Measurements from ENCODE around the gene RAB1A. TPM values are rescaled to one million over a fixed set of nuclear protein-coding genes. Genes with fewer than 3 reads are reported as not detected.

RAB1A gene
- total RNA-seq, 4 donors from 2014 or later, result 67.7 to 89.4 (median 79.5) TPM

GRCh38 chr2:65070172-65070830 lies 59.6 kb downstream of the RAB1A start:
- H3K4me3 ChIP-seq, result no peak overlapping the region
- peak overlapping the region in 3 of 4 donors; percentile 51 to 77 (median 67) for H3K27ac ChIP-seq
- no peaks in the 10 kb centered on the region for H3K9me3 ChIP-seq
- TF ChIP-seq CTCF (IDR thresholded peaks at IDR 0.05) (peak in 3 of 4 experiments; percentile 9 to 55 (median 29)), POLR2AphosphoS5 (IDR thresholded peaks at IDR 0.05) (no peak)
- peak; percentile 52 for ATAC-seq
- H3K4me1 ChIP-seq, result peaks cover 0 to 86% (median 40%) of the 10 kb centered on the region in 3 donors
- 24% methylated on average over 4 of the region's 8 CpGs; no CpG with 5 or more reads in 1 of the 2 donors for WGBS, 2 donors (ENCODE audit: low coverage in 1 of 2)
- peaks cover 0 to 57% of the 10 kb centered on the region in 2 donors for H3K36me3 ChIP-seq
- H3K27me3 ChIP-seq, result no peaks in the 10 kb centered on the region

GRCh38 chr2:65069439-65069824 lies 60.5 kb downstream of the RAB1A start:
- H3K4me3 ChIP-seq, result no peak overlapping the region
- peaks cover 0 to 49% of the 10 kb centered on the region in 2 donors for H3K36me3 ChIP-seq
- H3K4me1 ChIP-seq, result peaks cover 2 to 86% (median 41%) of the 10 kb centered on the region in 3 donors
- TF ChIP-seq EP300 (IDR thresholded peaks at IDR 0.05) (no peak), CTCF (IDR thresholded peaks at IDR 0.05) (no peak), POLR2A (IDR thresholded peaks at IDR 0.05) (no peak), POLR2AphosphoS5 (IDR thresholded peaks at IDR 0.05) (no peak)
- peak overlapping the region in 3 of 4 donors; percentile 51 to 77 (median 67) for H3K27ac ChIP-seq
- H3K9me3 ChIP-seq, result no peaks in the 10 kb centered on the region
- ATAC-seq, result no peak
- 83 to 89% methylated on average over 1 to 3 of the region's 6 CpGs for WGBS, 2 donors (ENCODE audit: low coverage in 1 of 2)
- H3K27me3 ChIP-seq, result no peaks in the 10 kb centered on the region

GRCh38 chr2:65067806-65068553 lies 61.9 kb downstream of the RAB1A start:
- no peak for TF ChIP-seq POLR2AphosphoS5 (IDR thresholded peaks at IDR 0.05)
- ATAC-seq, result no peak
- no peaks in the 10 kb centered on the region for H3K27me3 ChIP-seq
- H3K36me3 ChIP-seq, result peaks cover 0 to 34% of the 10 kb centered on the region in 2 donors
- peak overlapping the region in 3 of 4 donors; percentile 14 to 67 (median 51) for H3K27ac ChIP-seq
- H3K4me3 ChIP-seq, result no peak overlapping the region
- WGBS, 2 donors (ENCODE audit: low coverage in 1 of 2), result 61 to 68% methylated on average over 3 to 5 of the region's 14 CpGs
- H3K9me3 ChIP-seq, result no peaks in the 10 kb centered on the region
- H3K4me1 ChIP-seq, result peaks cover 2 to 89% (median 47%) of the 10 kb centered on the region in 3 donors

- Histone ChIP-seq H3K4me1 (peaks cover 2 to 97% (median 39%) of the 10 kb centered on the region in 3 donors), H3K9me3 (no peaks in the 10 kb centered on the region), H3K4me3 (no peak overlapping the region), H3K36me3 (peaks cover 0 to 9% of the 10 kb centered on the region in 2 donors), H3K27ac (peak overlapping the region in 3 of 4 donors; percentile 38 to 62 (median 55)), H3K27me3 (no peaks in the 10 kb centered on the region)
- ATAC-seq, result peak; percentile 85
- TF ChIP-seq POLR2A (IDR thresholded peaks at IDR 0.05), result no peak
- TF ChIP-seq EP300 (IDR thresholded peaks at IDR 0.05), result no peak
- peak; percentile 58 for TF ChIP-seq POLR2AphosphoS5 (IDR thresholded peaks at IDR 0.05)
- peak; percentile 62 to 86 (median 74) for TF ChIP-seq CTCF (IDR thresholded peaks at IDR 0.05)
- 34 to 39% methylated on average over 10 to 12 of the region's 14 CpGs for WGBS, 2 donors (ENCODE audit: low coverage in 1 of 2)
Measured at GRCh38 chr2:65064728-65065552, 65.0 kb downstream of the RAB1A start.

All from gastroesophageal sphincter (tissue), 4 donors.